GM19372 (cell line): ENCODE data around the gene PXYLP1.
A peak's percentile ranks its signal among the peaks of the same experiment; 100 is the strongest.

Experiments
- ATAC-seq: cut with Tn5 transposase; IDR thresholded peaks from one replicate; pipeline ENCODE4 v1.9.1; 2021; ENCODE audit warnings: mild to moderate bottlenecking, low read depth, moderate library complexity; ENCODE audit not compliant: unreplicated experiment

Gene PXYLP1

DNA sequence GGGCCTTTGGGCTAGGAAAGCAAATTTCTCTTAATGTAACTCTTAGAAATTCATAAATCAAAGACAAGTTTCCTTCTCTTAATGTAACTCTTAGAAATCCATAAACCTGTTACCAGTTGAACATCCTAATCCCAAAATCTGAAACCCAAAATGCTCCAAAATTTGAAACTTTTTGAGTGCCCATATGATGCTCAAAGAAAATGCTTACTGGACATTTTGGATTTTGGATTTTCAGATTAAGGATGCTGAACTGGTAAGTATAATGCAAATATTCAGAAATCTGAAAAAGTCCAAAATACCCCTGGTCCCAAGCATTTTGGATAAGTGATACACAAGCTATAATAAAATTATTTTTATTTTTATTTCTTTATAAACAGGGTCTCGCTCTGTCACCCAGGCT lies 85.2 kb downstream of the PXYLP1 start:
- ATAC-seq, result no peak

DNA sequence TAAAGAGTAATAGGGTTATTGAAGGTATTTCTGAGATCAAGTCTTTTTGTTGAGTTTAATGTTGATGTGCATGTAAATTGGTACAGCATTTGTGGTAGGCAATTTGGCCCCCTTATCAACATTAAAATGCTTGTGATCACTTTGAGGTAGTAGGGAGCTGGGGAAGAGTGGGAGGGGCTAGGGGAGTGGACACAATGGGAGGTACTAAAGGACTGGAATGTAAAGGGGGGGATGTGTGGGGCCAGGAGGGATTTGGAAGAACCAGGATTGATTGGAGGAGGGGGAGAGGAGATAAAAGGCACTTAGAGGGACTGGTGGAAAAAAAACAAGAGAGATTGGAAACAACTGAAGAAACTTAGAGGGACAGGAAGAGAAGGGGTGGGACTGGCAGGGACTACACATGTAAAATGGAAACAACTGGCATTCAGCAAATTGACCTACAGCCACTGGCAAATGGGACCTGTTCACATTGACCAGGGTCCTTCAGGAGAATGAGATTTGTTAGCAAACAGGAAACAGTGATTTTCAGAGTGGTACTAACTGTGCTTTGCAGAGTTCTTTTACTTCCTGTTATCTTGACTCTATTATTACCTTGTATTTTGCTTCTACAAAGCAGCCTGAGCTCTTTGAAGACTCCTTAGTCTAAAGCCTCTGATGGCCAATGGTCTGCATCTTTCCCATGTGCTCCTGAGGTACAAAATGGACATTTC lies 88.9 kb downstream of the PXYLP1 start:
- ATAC-seq, result no peak

DNA sequence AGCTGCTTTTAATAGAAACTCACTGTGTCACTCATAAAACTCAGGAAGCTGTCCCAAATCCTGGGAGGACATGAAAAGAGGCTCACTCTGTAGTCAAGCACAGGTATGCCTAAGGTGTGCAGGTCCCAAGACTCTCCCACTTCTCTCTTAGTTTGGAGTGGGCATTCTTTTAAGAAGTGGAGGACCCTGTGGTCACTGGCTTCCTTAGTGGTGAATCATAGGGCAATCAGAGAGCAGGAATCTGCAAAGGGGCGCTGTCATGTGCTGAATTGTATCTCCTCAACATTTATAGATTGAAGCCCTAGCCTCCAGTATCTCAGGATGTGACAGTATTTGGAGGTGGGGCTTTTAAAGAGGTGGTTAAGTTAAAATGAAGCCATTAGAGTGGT lies 89.5 kb downstream of the PXYLP1 start:
- ATAC-seq, result no peak

DNA sequence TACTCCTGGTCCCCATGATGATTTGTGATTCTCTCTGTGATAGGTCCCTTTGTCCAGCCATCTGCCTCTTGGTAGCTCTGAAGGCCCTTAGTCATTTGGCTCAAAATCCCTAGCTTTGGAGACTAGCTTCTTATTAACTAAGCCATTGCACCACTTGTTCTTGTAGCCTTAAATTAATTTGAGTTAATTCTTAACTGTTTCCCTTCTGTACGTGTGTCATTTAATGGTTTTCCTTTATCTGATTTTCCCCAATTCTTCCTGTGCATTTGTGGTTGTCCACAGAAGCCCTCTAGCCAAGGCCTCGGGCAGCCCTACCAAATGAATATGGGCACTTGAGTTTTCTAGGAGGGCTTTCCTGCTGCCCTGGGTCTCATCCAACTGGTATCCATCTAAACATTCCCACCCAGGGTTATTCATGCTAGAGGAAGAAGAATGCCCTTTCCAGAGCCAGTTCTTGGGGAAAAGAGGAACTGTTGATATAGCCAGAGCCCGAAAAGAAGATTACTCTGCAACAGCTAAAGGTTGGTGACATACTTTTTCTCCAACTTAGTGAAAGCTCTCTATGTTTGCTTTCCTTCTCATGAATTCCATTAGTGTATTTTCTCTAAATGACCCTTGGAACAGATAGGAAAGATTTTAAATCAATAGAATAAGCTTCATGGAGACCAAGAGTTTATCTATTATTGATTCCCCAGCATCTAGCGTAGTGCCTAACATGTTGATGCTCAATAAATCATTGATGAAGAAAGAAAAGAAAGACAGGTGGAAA lies 92.5 kb downstream of the PXYLP1 start:
- ATAC-seq, result no peak

DNA sequence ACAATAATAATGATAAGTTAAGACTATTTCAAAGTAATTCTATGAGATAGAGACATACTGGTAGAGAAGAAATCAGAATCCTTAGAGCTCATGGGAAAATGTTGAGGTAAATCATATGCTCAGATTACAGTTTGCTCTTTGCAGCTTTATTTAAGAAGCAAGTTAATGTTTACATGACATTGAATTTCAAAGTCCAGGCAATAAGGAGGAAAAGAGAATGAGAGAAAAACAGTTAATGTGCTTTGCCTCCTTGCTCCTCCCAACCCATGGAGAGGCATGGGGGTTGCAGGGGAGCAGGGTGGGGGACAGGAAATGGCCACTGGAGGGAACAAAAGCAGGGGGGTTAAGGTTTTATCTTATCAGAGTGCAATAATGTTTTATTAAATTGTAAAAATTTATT lies 94.5 kb downstream of the PXYLP1 start:
- no peak for ATAC-seq

DNA sequence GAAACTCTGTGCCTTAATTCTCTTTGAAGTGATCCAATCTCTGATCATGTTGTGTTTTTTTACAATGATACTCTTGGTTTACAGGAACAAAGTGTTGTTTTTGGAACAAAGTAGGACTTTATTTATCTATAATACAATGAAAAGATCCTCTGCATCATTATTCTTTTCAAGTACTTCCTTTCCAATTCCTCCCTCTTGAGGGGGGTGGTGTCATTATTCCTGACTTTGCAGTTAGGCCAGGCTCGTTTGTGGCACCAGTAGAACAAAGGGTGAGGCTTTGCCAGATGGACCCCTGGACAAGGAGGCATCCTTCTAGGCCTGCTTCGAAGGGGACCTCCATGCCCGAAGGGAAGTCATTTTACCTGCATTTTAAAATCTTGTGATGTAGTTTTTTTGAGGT lies 95.0 kb downstream of the PXYLP1 start:
- ATAC-seq, result no peak

DNA sequence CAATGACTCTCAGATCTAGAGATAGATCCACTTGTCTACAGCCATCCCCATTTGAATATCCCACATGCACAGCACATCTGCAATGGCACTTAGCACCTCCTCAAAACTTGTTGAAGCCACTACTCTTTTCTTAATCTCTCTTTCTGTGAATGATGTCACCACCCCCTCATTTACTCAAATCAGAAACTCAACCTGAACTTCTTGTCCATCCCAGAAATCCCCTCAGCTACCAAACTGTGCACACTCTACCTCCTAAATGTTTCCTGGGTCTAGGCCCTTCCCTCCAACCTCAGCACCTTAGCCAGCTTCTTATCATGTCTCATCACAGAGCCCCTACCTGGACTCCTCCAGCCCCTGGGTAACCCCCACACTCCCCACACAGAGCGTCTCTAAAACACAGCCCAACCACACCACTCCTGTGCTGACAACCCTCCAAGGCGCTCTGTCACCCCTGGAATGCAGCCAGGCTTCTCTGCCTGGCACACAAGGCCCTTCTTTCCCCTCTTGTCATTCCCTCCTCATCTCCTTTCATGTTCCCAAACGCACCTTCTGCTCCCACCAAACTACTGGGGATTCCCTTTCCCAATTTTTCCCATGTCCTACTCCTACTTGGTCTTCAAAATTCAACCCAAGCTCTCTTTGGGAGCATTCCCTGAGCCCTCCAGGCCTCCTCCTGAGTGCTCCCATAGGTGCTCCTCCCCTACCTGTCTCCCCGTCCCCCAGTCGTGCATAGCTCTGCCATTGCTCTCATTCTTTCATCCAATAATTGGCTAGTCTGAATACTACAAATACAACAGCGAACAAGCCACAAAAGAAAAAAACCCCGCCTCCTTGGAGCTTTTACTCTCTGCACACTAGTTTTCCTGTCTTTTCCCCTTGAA lies 96.9 kb downstream of the PXYLP1 start:
- ATAC-seq, result no peak

DNA sequence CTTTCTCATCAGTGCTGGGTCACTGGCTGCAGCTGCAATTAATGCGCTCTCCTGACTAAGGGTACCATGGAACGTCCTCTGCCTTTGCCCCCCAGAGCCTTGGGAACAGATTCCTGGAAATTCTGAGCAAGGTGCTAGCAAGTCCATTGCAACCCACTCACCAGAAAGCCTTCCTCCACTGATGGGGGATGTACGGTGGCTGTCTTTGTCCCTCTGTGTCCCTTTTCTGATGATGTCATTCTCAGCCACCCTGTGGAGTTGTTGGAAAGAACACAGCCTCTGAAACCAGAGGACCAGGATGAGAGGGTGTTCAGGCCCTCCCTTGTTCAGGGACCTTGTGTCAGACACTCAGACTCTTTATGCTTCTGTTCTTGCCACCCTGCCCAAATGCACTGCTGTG lies 98.6 kb downstream of the PXYLP1 start:
- ATAC-seq, result no peak

DNA sequence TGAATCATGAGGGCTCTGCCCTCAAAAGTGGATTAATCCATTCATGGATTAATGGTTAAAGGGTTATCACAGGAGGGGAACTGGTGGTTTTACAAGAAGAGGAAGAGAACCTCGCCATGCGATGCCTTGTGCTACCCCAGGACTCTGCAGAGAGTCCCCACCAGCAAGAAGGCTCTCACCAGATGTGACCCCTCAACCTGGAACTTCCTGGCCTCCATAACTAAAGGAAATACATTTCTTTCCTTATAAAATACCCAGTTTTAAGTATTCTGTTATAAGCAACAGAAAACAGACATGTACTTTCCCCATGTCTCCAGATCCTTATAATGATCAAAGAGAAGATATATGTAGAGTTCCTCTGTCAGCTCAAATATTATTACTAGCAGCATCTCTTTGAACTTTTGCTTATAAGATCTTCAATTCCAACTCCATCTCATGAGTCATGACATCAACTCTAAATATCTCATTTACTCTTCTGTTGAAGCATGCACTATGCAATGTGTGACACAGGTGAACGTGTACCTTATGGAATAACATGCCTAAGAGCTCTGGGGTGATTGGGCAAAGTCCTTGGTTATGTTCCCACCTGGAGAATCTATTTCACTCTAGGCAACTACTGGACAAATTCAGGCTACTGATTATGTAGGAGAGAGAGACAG lies 99.2 kb downstream of the PXYLP1 start:
- ATAC-seq, result no peak

DNA sequence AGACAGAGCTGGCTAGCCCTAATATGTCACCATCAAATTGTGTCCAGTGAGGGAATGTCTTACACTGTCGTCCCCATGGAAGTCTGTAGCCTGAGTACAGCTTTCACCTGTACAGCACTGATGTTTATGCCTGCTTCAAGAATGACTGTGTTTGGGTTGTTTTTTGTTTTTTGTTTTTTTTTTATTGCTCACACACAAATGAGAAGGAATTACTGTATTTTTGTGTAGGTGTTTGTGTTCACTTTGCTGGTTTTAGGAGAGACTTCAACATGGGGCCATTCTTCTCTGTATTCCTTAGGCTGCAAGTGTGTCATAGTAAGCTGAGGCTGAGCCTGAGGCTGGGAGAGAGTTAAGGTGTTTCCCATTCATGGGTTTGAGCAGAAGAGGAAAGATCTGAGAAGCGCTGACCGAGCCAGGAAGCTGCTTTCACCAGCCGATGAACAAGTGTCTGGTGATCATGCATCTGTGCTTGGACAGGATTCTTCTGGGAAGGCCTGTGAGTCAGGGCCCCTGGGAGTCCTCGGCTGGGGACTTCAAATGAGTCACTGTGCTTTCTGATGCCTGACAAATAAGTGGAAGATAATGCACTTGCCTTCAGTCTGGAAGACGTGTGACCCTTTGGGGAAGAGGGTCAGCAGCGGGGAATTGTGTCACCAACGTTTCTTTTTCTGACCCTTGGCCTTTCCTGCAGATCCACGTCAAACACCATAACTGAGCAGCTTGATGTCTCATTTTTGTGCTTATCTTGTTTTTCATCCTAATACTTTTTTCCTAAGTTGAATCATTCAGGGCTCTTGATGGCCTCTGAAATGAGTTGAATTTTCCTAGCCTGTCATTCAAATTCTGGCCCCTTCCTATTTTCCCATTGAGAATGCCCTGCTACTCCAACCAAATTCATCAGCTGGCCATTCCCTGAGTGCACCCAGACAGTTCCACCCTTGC lies 100.0 kb downstream of the PXYLP1 start:
- ATAC-seq, result no peak

DNA sequence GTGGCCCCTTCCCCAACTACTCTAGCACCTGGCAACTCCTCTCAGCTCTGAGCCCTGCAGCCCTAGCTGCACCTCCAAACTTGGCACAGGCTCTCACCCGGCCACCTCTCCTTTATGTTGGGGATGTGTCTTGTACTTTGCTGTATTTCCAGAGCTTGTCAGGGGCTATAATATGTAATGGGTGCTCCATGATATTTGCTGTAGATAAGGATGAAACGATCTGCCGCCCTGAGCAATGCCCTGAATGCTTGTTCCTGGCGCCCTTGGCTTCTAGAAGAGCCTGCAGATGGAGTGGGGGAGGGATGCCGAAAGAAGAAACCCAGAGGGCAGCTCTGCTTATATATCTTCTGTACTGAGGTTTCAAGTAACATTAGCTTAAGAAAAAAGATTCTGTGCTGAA lies 100.8 kb downstream of the PXYLP1 start:
- ATAC-seq, result no peak

DNA sequence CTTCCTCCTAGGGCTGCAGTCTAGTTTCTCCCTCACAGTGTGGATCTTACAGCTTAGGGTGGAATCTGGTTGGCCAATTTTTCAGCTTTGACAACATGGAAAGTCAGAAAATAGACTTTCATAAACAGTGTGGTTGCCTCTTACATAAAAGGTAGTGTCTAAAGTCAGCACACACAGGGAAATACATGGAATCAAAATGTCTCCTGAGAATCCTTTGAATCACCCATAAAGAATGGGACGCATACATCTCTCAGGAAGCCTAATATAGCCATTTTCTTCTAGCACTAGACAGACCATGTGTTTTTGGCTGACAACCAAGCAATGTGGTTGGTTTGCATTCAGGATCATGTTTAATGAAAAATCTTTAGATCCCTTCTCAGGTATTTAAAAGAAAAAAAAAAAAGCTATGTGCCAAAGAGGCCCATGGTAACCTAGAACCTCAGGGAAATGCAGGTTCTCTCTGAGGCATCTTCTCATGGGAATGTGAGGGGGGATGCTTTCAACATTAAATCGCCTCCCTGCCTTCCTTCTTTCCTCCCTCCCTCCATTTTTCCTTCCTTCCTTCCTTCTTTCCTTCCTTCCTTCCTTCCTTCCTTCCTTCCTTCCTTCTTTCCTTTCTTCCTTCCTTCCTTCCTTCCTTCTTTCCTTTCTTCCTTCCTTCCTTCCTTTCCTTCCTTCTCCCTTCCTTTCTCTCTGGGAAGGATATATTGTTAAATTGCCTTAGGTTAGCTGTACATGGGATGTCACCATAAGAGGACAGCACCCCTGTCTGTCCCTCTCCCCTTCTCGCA lies 102.4 kb downstream of the PXYLP1 start:
- ATAC-seq, result no peak

DNA sequence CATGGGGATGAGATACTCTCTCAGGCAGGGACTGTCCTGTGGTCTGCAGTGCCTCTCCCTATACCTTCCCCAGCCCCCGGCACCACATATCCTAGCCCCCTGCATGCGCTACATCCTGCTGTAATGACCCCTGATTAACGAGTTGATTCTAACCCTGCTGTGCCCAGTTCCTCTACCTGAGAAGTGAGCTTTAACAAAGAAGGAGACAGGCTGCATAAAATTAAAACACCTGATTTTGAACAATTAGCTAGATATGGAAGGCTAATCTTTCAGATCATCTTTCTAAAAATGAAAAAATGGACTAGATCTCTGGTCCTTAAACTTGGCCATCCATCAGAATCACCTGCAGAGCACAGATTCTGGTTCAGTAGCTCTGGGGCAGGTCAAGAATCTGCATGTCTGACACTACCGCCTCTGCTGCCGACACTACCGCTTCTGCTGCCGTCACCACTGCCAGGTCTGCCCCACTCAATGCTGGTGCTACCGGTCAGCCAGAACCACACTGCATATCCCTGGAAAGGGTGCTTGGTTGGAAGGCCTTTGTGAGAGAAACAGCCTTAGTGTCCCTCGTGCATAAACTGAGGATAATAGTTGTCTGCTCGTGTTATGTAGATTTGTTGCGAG lies 103.1 kb downstream of the PXYLP1 start:
- no peak for ATAC-seq

DNA sequence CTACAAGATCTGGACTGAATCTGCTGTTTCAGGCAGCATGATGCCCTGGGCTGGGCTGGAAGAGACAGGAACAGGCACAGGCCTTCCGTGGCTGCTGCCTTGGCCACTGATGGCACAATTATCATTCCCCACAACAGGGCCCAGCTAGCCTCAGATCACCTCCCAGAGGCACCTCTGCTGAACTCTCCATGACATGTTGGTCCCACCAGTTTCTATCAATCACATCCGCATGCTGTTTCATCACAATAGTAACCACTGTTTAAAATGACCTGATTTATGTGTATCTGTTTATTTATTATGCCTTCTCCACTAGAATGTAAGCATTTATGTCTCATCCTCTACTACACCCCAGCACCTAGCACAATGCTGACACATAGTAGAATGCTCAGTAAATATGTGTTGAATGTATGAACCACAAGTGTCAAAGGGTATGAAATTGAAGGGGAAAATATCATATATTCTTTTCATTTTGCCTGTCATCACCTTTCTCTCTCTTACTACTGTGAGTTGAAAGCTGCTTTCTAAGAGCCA lies 104.0 kb downstream of the PXYLP1 start:
- ATAC-seq, result no peak

DNA sequence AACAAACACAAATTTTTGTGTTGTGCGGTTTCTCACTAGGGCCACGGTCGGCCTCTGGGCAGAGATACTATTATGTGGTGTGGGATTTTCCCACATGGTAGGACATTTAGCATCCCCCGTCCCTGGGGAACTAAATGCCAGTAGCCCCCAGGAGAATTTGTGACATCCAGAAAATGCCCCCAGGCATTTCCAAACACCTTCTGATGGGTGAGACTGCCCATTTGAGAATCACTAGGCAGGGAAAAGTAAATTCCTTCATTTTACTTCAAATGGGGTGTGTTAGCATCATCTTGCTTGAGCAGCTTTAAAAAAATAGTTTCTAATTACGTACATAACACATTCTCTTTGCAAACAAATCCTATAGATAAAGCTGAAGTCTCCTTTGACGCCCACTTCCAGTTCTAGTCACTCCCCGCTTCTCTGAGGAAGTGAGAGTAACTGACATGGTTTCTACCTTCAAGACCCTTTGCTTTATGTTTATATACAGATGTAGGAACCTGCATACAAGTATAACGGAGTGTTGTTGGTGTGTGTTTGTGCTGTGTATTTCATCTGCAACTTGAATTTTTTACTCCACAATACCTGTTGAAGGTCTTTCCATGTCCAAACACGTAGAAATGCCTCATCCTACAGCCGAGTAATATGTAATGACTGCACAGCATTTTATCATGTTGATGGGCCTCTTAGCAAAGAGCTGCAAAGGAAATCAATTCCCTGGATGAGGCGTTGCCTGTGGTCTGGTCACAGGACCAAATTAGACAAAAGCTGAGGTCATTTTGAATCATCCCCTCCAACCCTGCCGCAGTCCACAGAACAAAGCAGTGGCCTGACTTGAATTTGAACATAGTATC lies 105.3 kb downstream of the PXYLP1 start:
- peak; percentile 94 for ATAC-seq

DNA sequence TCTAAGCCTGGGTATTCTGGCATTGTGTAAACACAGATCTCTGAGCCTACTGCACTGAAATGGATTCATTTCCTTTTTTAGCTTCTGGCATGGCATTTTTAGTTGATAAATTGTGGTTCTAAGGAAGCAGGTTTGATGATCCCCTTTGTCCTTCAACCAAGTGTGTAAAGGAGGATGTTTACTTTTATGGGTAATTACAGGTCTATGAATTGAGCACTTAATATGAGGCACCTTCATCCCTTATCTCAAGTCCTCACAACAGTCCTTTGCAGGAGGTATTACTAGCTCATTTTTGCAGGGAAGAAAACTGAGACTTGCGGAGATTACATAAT lies 105.9 kb downstream of the PXYLP1 start:
- ATAC-seq, result no peak

DNA sequence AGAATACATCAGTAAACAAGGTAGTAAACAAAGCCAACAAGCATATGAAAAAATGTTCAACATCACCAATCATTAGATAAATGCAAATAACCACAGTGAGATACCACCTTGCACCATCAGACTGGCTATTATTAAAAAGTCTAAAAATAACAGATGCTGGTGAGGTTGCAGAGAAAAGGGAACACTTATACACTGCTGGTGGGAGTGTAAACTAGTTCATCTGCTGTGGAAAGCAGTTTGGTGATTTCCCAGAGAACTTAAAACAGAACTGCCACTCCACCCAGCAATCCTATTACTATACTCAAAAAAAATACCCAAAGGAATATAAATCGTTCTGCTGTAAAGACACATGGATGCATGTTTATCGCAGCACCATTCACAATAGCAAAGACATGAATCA lies 106.4 kb downstream of the PXYLP1 start:
- no peak for ATAC-seq
